Measurements from ENCODE around the gene ZNF689. TPM values are rescaled to one million over a fixed set of nuclear protein-coding genes. Genes with fewer than 3 reads are reported as not detected.
A peak's percentile ranks its signal among the peaks of the same experiment; 100 is the strongest.

Gene ZNF689
- total and polyA plus RNA-seq, 2 of the 13 experiments (the other 11 are each of a cell fraction or from before 2014, with no cell fraction given) = 9.7 to 19.5 TPM

GRCh38 chr16:30658731-30659506 lies 48.7 kb upstream of the ZNF689 start (continued):
- TF ChIP-seq SALL2 (CRISPR knock-in tag; IDR thresholded peaks at IDR 0.05) (no peak; the same call in 1 of the 2 replicates), MYC (CRISPR knock-in tag; IDR thresholded peaks at IDR 0.05; ENCODE audit: borderline replicate concordance) (peak; percentile 27; the same call in 1 of the 2 replicates), ZNF17 (CRISPR knock-in tag; IDR thresholded peaks at IDR 0.05) (no peak), SUZ12 (IDR thresholded peaks at IDR 0.05; ENCODE audit: low read depth, low read length) (no peak), ATF7 (IDR thresholded peaks at IDR 0.05) (no peak), ATF7 (CRISPR knock-in tag; IDR thresholded peaks at IDR 0.05) (no peak; the same call in 1 of the 2 replicates), HNF4A (CRISPR knock-in tag; IDR thresholded peaks at IDR 0.05) (peak; percentile 31; the same call in 1 of the 2 replicates), RNF2 (conservative IDR thresholded peaks at IDR 0.05; ENCODE audit: low read depth) (no peak), ZEB1 (IDR thresholded peaks at IDR 0.05; ENCODE audit: insufficient replicate concordance, low read depth) (no peak), ZNF607 (CRISPR knock-in tag; IDR thresholded peaks at IDR 0.05; ENCODE audit: borderline replicate concordance) (peak; percentile 83; the same call in 1 of the 2 replicates), ZNF570 (CRISPR knock-in tag; IDR thresholded peaks at IDR 0.05; ENCODE audit: borderline replicate concordance) (no peak), SRSF1 (optimal IDR thresholded peaks at IDR 0.05; ENCODE audit: low read depth, low read length) (peak; percentile 55), STAT6 (CRISPR knock-in tag; IDR thresholded peaks at IDR 0.05; ENCODE audit: borderline replicate concordance) (no peak), ZBTB34 (CRISPR knock-in tag; IDR thresholded peaks at IDR 0.05) (no peak), ARNTL (CRISPR knock-in tag; IDR thresholded peaks at IDR 0.05) (peak; percentile 22; the same call in 1 of the 2 replicates), MED8 (CRISPR knock-in tag; IDR thresholded peaks at IDR 0.05; ENCODE audit: insufficient replicate concordance) (no peak), SIX4 (CRISPR knock-in tag; IDR thresholded peaks at IDR 0.05) (no peak), ASH2L (IDR thresholded peaks at IDR 0.05; ENCODE audit: insufficient read length, low read depth, low read length) (peak; percentile 95), ZNF10 (CRISPR knock-in tag; IDR thresholded peaks at IDR 0.05; ENCODE audit: borderline replicate concordance, low read depth) (no peak), REL (CRISPR knock-in tag; conservative IDR thresholded peaks at IDR 0.05) (no peak), ZNF775 (CRISPR knock-in tag; IDR thresholded peaks at IDR 0.05; ENCODE audit: borderline replicate concordance) (no peak), RBFOX2 (IDR thresholded peaks at IDR 0.05; ENCODE audit: low read depth, low read length) (peak; percentile 88), CHCHD3 (CRISPR knock-in tag; IDR thresholded peaks at IDR 0.05) (no peak), ZNF12 (CRISPR knock-in tag; IDR thresholded peaks at IDR 0.05) (no peak; the same call in 1 of the 2 replicates), SRSF9 (IDR thresholded peaks at IDR 0.05; ENCODE audit: borderline replicate concordance, insufficient read depth, low read depth, low read length, poor library complexity, severe bottlenecking) (no peak), PHF5A (CRISPR knock-in tag; IDR thresholded peaks at IDR 0.05; ENCODE audit: low read depth, unreplicated experiment) (peak; percentile 5)
- TF ChIP-seq, protein P1, sequence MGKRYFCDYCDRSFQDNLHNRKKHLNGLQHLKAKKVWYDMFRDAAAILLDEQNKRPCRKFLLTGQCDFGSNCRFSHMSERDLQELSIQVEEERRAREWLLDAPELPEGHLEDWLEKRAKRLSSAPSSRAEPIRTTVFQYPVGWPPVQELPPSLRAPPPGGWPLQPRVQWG (CRISPR knock-in tag; IDR thresholded peaks at IDR 0.05; ENCODE audit: borderline replicate concordance, low read depth) = no peak

Measured in HepG2 (cell line).